ENCODE measurements around the gene ABCF3.
"Not testable (repeated sequence)": the region's sequence is repeated elsewhere in the genome, so short reads cannot be mapped to it uniquely, and the experiment has no call there.

DNA sequence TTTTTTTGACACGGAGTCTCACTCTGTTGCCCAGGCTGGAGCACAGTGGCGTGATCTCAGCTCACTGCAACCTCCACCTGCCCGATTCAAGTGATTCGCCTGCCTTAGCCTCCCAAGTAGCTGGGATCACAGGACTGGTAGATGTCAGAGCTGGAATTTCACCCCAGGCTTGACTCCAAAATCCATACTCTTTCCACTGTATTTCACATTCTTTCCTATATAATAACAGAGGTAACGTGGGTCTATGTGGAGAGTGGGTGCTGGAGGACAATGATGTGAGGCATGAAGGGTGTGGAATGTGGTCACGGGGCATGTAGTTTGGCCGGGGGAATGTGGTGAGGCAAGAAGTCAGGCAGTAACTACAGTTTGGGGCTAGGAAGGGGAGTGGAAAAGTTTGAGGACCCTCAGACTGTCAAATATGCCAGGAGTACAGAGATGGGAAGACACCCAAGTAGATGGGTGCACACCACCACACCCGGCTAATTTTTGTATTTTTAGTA is 23.4 kb upstream of the ABCF3 start:
- not testable (repeated sequence) for TF ChIP-seq POLR2A (IDR thresholded peaks at IDR 0.05)
- TF ChIP-seq, protein P1, sequence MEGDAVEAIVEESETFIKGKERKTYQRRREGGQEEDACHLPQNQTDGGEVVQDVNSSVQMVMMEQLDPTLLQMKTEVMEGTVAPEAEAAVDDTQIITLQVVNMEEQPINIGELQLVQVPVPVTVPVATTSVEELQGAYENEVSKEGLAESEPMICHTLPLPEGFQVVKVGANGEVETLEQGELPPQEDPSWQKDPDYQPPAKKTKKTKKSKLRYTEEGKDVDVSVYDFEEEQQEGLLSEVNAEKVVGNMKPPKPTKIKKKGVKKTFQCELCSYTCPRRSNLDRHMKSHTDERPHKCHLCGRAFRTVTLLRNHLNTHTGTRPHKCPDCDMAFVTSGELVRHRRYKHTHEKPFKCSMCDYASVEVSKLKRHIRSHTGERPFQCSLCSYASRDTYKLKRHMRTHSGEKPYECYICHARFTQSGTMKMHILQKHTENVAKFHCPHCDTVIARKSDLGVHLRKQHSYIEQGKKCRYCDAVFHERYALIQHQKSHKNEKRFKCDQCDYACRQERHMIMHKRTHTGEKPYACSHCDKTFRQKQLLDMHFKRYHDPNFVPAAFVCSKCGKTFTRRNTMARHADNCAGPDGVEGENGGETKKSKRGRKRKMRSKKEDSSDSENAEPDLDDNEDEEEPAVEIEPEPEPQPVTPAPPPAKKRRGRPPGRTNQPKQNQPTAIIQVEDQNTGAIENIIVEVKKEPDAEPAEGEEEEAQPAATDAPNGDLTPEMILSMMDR (IDR thresholded peaks at IDR 0.05), result not testable (repeated sequence)
